H1 (cell line): Measurements from ENCODE around the gene CDCA7. TPM values are rescaled to one million over a fixed set of nuclear protein-coding genes. Genes with fewer than 3 reads are reported as not detected.

ENCODE experiments used
- CTCF ChIA-PET: fragments of 300-600 bp; sonication (Branson Sonifier 250); formaldehyde crosslinking; loops from one replicate; lab custom pipeline; 2021; ENCODE audit not compliant: partially characterized antibody; lab: Charles Lee
- POLR2A ChIA-PET: fragments of 300-600 bp; sonication (Branson Sonifier 250); formaldehyde crosslinking; loops from one replicate; lab custom pipeline; 2021; ENCODE audit warnings: inconsistent platforms; ENCODE audit not compliant: partially characterized antibody; lab: Charles Lee
- DNase-seq, 2 experiments: peaks; one replicate each; pipeline versions ENCODE4 v3.0.0 to v3.0.0-alpha.2; 2010 to 2022; ENCODE audit warnings: low spot score in 2 of 2, low read depth in 1 of 2, mixed read lengths in 1 of 2
- FAIRE-seq: peaks from 2 replicates; lab custom pipeline; 2011; peaks lifted over from hg19 to GRCh38; lab: Jason Lieb, UNC
- H2AFZ ChIP-seq: 2 replicates; pipeline ENCODE4 v1.8.1; 2012; ENCODE audit warnings: low read length, inconsistent platforms
- H2AK5ac ChIP-seq: 2 replicates; pipeline ENCODE4 v1.6.1; 2013; ENCODE audit warnings: low read depth, low read length
- H2BK120ac ChIP-seq: replicated peaks from 2 replicates; pipeline ENCODE3; 2013; ENCODE audit warnings: low read depth, low read length, inconsistent platforms
- H2BK12ac ChIP-seq: 2 replicates; pipeline ENCODE4 v1.6.1; 2013; ENCODE audit warnings: low read depth, low read length
- H2BK15ac ChIP-seq: 2 replicates; pipeline ENCODE4 v1.6.1; 2013; ENCODE audit warnings: low read length
- H2BK20ac ChIP-seq: 2 replicates; pipeline ENCODE4 v1.6.1; 2013; ENCODE audit warnings: low read length
- H2BK5ac ChIP-seq: 2 replicates; pipeline ENCODE4 v1.6.1; 2013; ENCODE audit warnings: low read depth, low read length
- H3K14ac ChIP-seq: 2 replicates; pipeline ENCODE4 v1.6.1; 2013; ENCODE audit warnings: inconsistent platforms; ENCODE audit not compliant: insufficient read length
- H3K18ac ChIP-seq: 2 replicates; pipeline ENCODE4 v1.6.1; 2013; ENCODE audit warnings: low read length; ENCODE audit errors: extremely low read depth
- H3K23ac ChIP-seq: 2 replicates; pipeline ENCODE4 v1.6.1; 2013; ENCODE audit warnings: inconsistent platforms; ENCODE audit not compliant: insufficient read length
- H3K23me2 ChIP-seq: 2 replicates; pipeline ENCODE4 v1.6.1; 2013; ENCODE audit warnings: low read depth, low read length
- H3K27ac ChIP-seq: 2 replicates; pipeline ENCODE4 v1.6.1; 2011; ENCODE audit warnings: low read depth, low read length, inconsistent platforms
- H3K27me3 ChIP-seq, 4 experiments: replicated peaks in 1 of 4; 1 replicate in 1 of 4; 2 replicates in 3 of 4; pipeline versions ENCODE4 v1.6.1 to v1.8.1; 2011 to 2013; ENCODE audit warnings: low read length in 3 of 4, mild to moderate bottlenecking in 3 of 4, inconsistent platforms in 2 of 4, mixed read lengths in 2 of 4, moderate library complexity in 1 of 4; ENCODE audit not compliant: control insufficient read depth in 3 of 4, insufficient read depth in 3 of 4; ENCODE audit errors: extremely low read depth in 1 of 4
- H3K36me3 ChIP-seq, 4 experiments: 2 replicates each; pipeline versions ENCODE4 v1.6.1 to v1.8.1; 2011 to 2013; ENCODE audit warnings: mild to moderate bottlenecking in 4 of 4, low read length in 3 of 4, moderate library complexity in 2 of 4, control low read depth in 1 of 4, inconsistent platforms in 1 of 4; ENCODE audit not compliant: insufficient read depth in 4 of 4, control insufficient read depth in 2 of 4
- H3K4ac ChIP-seq: replicated peaks from 2 replicates; pipeline ENCODE3; 2013; ENCODE audit warnings: low read length, low read depth, mixed read lengths, inconsistent platforms; ENCODE audit not compliant: insufficient read length
- H3K4me1 ChIP-seq, 4 experiments: replicated peaks in 1 of 4; 1 replicate in 1 of 4; 2 replicates in 3 of 4; pipeline versions ENCODE4 v1.6.1 to v1.8.1; 2011 to 2013; ENCODE audit warnings: low read length in 3 of 4, inconsistent platforms in 2 of 4, mixed read lengths in 1 of 4; ENCODE audit not compliant: insufficient read depth in 4 of 4, control insufficient read depth in 3 of 4
- H3K4me2 ChIP-seq, 2 experiments: 2 replicates each; pipeline versions ENCODE4 v1.6.1 to v1.8.1; 2011 to 2013; ENCODE audit warnings: low read depth in 2 of 2, low read length in 2 of 2, control low read depth in 1 of 2, inconsistent platforms in 1 of 2, mild to moderate bottlenecking in 1 of 2; ENCODE audit not compliant: insufficient read depth in 1 of 2
- H3K4me3 ChIP-seq, 4 experiments: fragments of 200-600, 300-600 bp in 1 of 4; sonication (generic), shearing (Covaris generic), sonication (Bioruptor Twin) in 1 of 4; 2 replicates each; pipeline versions ENCODE4 v1.5.1 to v1.8.1; 2011 to 2016; ENCODE audit warnings: low read length in 4 of 4, low read depth in 3 of 4, control low read depth in 2 of 4, inconsistent platforms in 2 of 4, mild to moderate bottlenecking in 2 of 4, mixed read lengths in 1 of 4, moderate library complexity in 1 of 4; ENCODE audit not compliant: insufficient read depth in 2 of 4; ENCODE audit errors: extremely low read depth in 1 of 4
- H3K56ac ChIP-seq: replicated peaks from 2 replicates; pipeline ENCODE3; 2013; ENCODE audit warnings: low read depth, mild to moderate bottlenecking, mixed read lengths, low read length, inconsistent platforms; ENCODE audit not compliant: insufficient read length
- H3K79me1 ChIP-seq: 2 replicates; pipeline ENCODE4 v1.6.1; 2013; ENCODE audit warnings: low read depth, low read length, control low read depth
- H3K79me2 ChIP-seq, 2 experiments: 2 replicates each; pipeline versions ENCODE4 v1.6.1 to v1.8.1; 2012 to 2013; ENCODE audit warnings: low read length in 2 of 2, mild to moderate bottlenecking in 2 of 2, inconsistent platforms in 1 of 2; ENCODE audit not compliant: insufficient read depth in 2 of 2, control insufficient read depth in 1 of 2
- H3K9ac ChIP-seq, 4 experiments: replicated peaks in 1 of 4; 1 replicate in 1 of 4; 2 replicates in 3 of 4; pipeline versions ENCODE4 v1.6.1 to v1.8.1; 2011 to 2013; ENCODE audit warnings: low read depth in 3 of 4, low read length in 3 of 4, control low read depth in 2 of 4, mild to moderate bottlenecking in 2 of 4, moderate library complexity in 2 of 4, inconsistent platforms in 1 of 4; ENCODE audit errors: extremely low read depth in 1 of 4
- H3K9me3 ChIP-seq, 2 experiments: 2 replicates each; pipeline versions ENCODE4 v1.6.1 to v1.8.1; 2012 to 2013; ENCODE audit warnings: mild to moderate bottlenecking in 2 of 2, moderate library complexity in 2 of 2, control low read depth in 1 of 2, inconsistent platforms in 1 of 2, low read depth in 1 of 2, low read length in 1 of 2, mixed read lengths in 1 of 2; ENCODE audit not compliant: insufficient read depth in 2 of 2
- H4K20me1 ChIP-seq, 2 experiments: replicated peaks in 1 of 2; 2 replicates each; pipeline versions ENCODE3 to v1.8.1; 2011 to 2013; ENCODE audit warnings: inconsistent platforms in 2 of 2, low read length in 2 of 2, mild to moderate bottlenecking in 1 of 2; ENCODE audit not compliant: insufficient read depth in 2 of 2, control insufficient read depth in 1 of 2
- H4K5ac ChIP-seq: 2 replicates; pipeline ENCODE4 v1.6.1; 2013; ENCODE audit warnings: low read length, low read depth, mixed read lengths, inconsistent platforms; ENCODE audit not compliant: insufficient read length
- H4K8ac ChIP-seq: 2 replicates; pipeline ENCODE4 v1.8.0; 2013; ENCODE audit warnings: mild to moderate bottlenecking, moderate library complexity, low read length, inconsistent platforms; ENCODE audit not compliant: insufficient read depth; ENCODE audit errors: extremely low read depth
- H4K91ac ChIP-seq: replicated peaks from 2 replicates; pipeline ENCODE3; 2013; ENCODE audit warnings: low read length, mixed read lengths, inconsistent platforms; ENCODE audit not compliant: insufficient read length
- JUND ChIP-seq: IDR thresholded peaks from 2 replicates; pipeline ENCODE4 v1.6.1; 2011; ENCODE audit warnings: mild to moderate bottlenecking, improper control_type of control experiment, low read length
- RBBP5 ChIP-seq: IDR thresholded peaks from 2 replicates; pipeline ENCODE4 v1.7.1; 2012; ENCODE audit warnings: low read depth, mild to moderate bottlenecking, inconsistent platforms, low read length, moderate library complexity, borderline replicate concordance
- RNF2 ChIP-seq: fragments of 200-900, 300-1000 bp; sonication (generic); IDR thresholded peaks from 2 replicates; pipeline ENCODE4 v1.7.1; 2016; ENCODE audit warnings: borderline replicate concordance, low read depth, mild to moderate bottlenecking, antibody characterized with exemption, low read length; ENCODE audit not compliant: poor library complexity, severe bottlenecking; ENCODE audit errors: missing control alignments
- SAP30 ChIP-seq: fragments of 300-600 bp; sonication (generic); IDR thresholded peaks from 2 replicates; pipeline ENCODE4 v1.7.1; 2012; ENCODE audit warnings: low read length, moderate library complexity, mild to moderate bottlenecking, inconsistent platforms; ENCODE audit not compliant: insufficient read depth, insufficient replicate concordance
- SP2 ChIP-seq: IDR thresholded peaks from 2 replicates; pipeline ENCODE4 v1.6.1; 2012; ENCODE audit warnings: mild to moderate bottlenecking, low read length, inconsistent platforms
- TBP ChIP-seq: IDR thresholded peaks from 2 replicates; pipeline ENCODE4 v1.6.1; 2011; ENCODE audit warnings: low read depth, low read length, improper control_type of control experiment
- TEAD4 ChIP-seq: IDR thresholded peaks from 2 replicates; pipeline ENCODE4 v1.6.1; 2012; ENCODE audit warnings: low read depth, low read length, inconsistent platforms, mixed read lengths
- WGBS, 2 experiments: shearing (Covaris generic) in 1 of 2; methylation state at CpG; one replicate each; pipeline versions ENCODE4 v1.1.6 to v1.1.7; 2013 to 2015; ENCODE audit warnings: low lambda C conversion rate in 2 of 2, mixed read lengths in 2 of 2, inconsistent platforms in 1 of 2, low coverage in 1 of 2, missing lambda C conversion rate in 1 of 2; ENCODE audit not compliant: insufficient replicate concordance in 2 of 2, insufficient coverage in 1 of 2, insufficient read length in 1 of 2; ENCODE audit errors: extremely low coverage in 1 of 2, missing lambda C conversion rate in 1 of 2; 5-methylcytosine and 5-hydroxymethylcytosine counted together
- polyA plus RNA-seq, 7 experiments: library from polyadenylated mRNA; depleted of rRNA in 3 of 7; stranded (reverse) in 5 of 7; unstranded in 2 of 7; fragments of >200 nt in 5 of 7; fragments of 200-250 nt in 2 of 7; gene quantifications; 1 replicate in 5 of 7; 2 replicates in 1 of 7; 4 replicates in 1 of 7; pipeline versions ENCODE4 v1.2.1 to v1.2.3, GENCODE V29; 2011 to 2013; ENCODE audit warnings: missing spikeins in 2 of 7, mixed read lengths in 2 of 7
- total RNA-seq: library from RNA; stranded (reverse); fragmentation: NEBNext Ultra II Directional; extraction: Animal tissue kit (Norgen Biotek cat#: 25700); gene quantifications from 2 replicates; pipeline ENCODE4 v1.2.1, GENCODE V29; 2021

The CDCA7 gene
- total and polyA plus RNA-seq, 2 of the 8 experiments (the other 6 are each of a cell fraction or from before 2014, with no cell fraction given): 64.4 to 80.4 TPM

DNA sequence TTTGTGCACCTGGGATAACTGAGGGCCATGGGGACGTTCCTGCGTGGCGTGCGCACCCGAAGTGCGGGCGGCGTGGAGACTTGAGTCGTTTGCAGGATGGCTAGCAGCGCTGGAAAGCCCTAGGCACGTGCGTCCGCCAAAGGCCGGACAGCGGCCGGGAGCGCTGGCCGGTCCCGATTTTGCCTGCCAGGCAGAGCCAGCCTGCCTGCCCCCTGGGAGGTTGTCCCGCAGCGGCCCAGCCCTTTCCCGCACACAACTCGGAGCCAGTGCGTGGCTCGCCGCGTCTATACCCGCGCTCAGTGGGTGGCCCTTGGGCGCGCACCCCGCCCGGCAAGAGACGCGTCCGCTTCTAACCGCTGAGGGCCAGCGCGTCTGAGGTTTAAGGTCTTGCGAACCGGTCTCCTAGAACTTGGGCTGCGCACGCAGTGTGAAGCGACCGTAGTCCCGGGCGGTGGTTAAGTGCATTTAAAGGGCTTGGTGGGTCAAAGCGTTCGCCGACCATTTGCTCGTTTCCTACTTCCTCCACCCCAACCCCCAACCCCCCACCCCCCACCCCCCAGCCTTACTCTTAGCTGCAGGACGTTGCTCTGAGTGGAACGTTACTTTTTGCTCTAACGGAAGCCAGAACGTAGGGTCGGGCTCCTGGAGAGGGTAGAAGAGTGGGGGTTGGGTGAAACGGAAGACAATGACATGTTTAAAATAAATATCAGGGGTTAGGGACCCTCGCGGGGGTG is 627 bp downstream of the CDCA7 start:
- H2BK20ac ChIP-seq: no peak overlapping the region
- peak overlapping the region; percentile 95 for H3K56ac ChIP-seq
- H3K79me1 ChIP-seq: peaks cover 11% of the 10 kb centered on the region
- H4K5ac ChIP-seq: peak overlapping the region; percentile 82
- FAIRE-seq: no peak
- H3K27ac ChIP-seq: peak overlapping the region; percentile 99
- no peak overlapping the region; the same call in 1 of the 2 replicates for H2AFZ ChIP-seq
- peak overlapping the region; percentile 94 for H2BK5ac ChIP-seq
- peaks cover 23 to 52% of the 10 kb centered on the region in 2 experiments for H3K79me2 ChIP-seq
- peak overlapping the region; percentile 89 for H2BK12ac ChIP-seq
- peaks cover 4 to 16% (median 9%) of the 10 kb centered on the region in 4 experiments; a peak in 4 of 7 replicates for H3K4me1 ChIP-seq
- ChIA-PET CTCF (interaction anchor here (0.9 to 1.1 kb wide), 3 partner anchors 42 to 469 kb away, joined by 3 read pairs; no protein-coding TSS in a partner anchor), POLR2A (interaction anchor here (1.5 to 3.4 kb wide), 3 partner anchors 10 to 44 kb away, joined by 4 to 17 read pairs (median 6); no protein-coding TSS in a partner anchor)
- peak; percentile 33 to 76 for DNase-seq
- H3K9ac ChIP-seq: peak overlapping the region; percentile 93 to 99 (median 98)
- peaks cover 10 to 19% (median 17%) of the 10 kb centered on the region in 4 experiments for H3K36me3 ChIP-seq
- peak overlapping the region; percentile 60 for H2BK120ac ChIP-seq
- no peaks in the 10 kb centered on the region for H3K27me3 ChIP-seq
- peak overlapping the region; percentile 78 to 86 (median 83) for H3K4me3 ChIP-seq
- peak overlapping the region; percentile 91 for H3K4ac ChIP-seq
- H3K4me2 ChIP-seq: peak overlapping the region; percentile 90 to 95
- peak overlapping the region; percentile 93 for H4K91ac ChIP-seq
- no peak overlapping the region for H3K23ac ChIP-seq
- H2BK15ac ChIP-seq: no peak overlapping the region; the same call in 1 of the 2 replicates
- H4K20me1 ChIP-seq: peaks cover 15 to 19% of the 10 kb centered on the region in 2 experiments
- no peak overlapping the region for H3K14ac ChIP-seq
- no peak overlapping the region for H2AK5ac ChIP-seq
- H3K23me2 ChIP-seq: peaks cover 12% of the 10 kb centered on the region
- H3K18ac ChIP-seq: peak overlapping the region; percentile 97
- H4K8ac ChIP-seq: peak overlapping the region; percentile 96
- WGBS, 2 experiments: 2% methylated on average over 55 of the region's 59 CpGs; no CpG with 5 or more reads in 1 of the 2 experiments
- no peaks in the 10 kb centered on the region; a peak in 1 of 4 replicates for H3K9me3 ChIP-seq
- TF ChIP-seq JUND (no peak), RNF2 (no peak), TEAD4 (no peak), RBBP5 (peak; percentile 91; the same call in 1 of the 2 replicates), SAP30 (peak; percentile 30), SP2 (no peak), TBP (peak; percentile 52; the same call in 1 of the 2 replicates)
